Measurements from ENCODE around the gene VPREB1.
"Not testable (repeated sequence)": the region's sequence is repeated elsewhere in the genome, so short reads cannot be mapped to it uniquely, and the experiment has no call there.

- TF ChIP-seq CTCF (IDR thresholded peaks at IDR 0.05); KDM5A (IDR thresholded peaks at IDR 0.05); CBX8 (IDR thresholded peaks at IDR 0.05); USF2 (IDR thresholded peaks at IDR 0.05); ZC3H11A (IDR thresholded peaks at IDR 0.05); EP300 (IDR thresholded peaks at IDR 0.05); HDAC2 (IDR thresholded peaks at IDR 0.05); POLR2A (IDR thresholded peaks at IDR 0.05; ENCODE audit: low read length); RAD21 (conservative IDR thresholded peaks at IDR 0.05 in 1 of 2, IDR thresholded peaks at IDR 0.05 in 1 of 2); EHMT2 (IDR thresholded peaks at IDR 0.05; ENCODE audit: low read depth); PHF8 (IDR thresholded peaks at IDR 0.05; ENCODE audit: borderline replicate concordance, low read depth): not testable (repeated sequence)
Measured at GRCh38 chr22:22258597-22259415, 14.2 kb downstream of the VPREB1 start.

Data from A549 (cell line).